Activated CD4-positive, alpha-beta T cell treated with anti-CD3 and anti-CD28 coated beads, Interleukin-10, Interleukin-2, amounts not matched to agents 100 ng/mL and 50 ng/mL, durations not matched to agents 16 hours and 8 hours (primary cell): ENCODE data around the gene SLC7A14.

Source experiments
- DNase-seq: peaks from one replicate; pipeline ENCODE4 v3.0.0-alpha.2; 2020

The SLC7A14 gene

GRCh38 chr3:170467007-170467406, 118.9 kb downstream of the SLC7A14 start:
- no peak for DNase-seq

DNA sequence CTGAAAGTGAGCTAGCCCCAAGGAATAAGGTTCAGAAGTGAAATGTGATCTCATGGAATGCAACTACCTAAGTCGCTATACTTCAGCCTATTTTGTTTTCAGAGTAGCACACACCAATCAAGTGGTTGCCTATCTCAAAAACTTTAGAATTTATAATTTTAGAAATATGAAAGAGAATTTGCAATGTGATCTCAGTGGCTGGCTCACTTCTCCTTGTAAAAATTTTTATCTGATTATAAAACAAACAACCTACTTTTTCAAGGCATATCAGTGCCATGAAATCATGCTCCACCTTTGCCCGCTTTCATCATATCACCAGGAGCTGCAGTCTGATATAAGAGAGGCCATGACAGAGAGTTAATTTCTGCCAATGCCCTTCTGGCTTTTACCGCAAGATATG, 119.9 kb downstream of the SLC7A14 start:
- DNase-seq = no peak

- no peak for DNase-seq
These were observed 122.9 kb downstream of the SLC7A14 start for GRCh38 chr3:170463011-170463410.

DNA sequence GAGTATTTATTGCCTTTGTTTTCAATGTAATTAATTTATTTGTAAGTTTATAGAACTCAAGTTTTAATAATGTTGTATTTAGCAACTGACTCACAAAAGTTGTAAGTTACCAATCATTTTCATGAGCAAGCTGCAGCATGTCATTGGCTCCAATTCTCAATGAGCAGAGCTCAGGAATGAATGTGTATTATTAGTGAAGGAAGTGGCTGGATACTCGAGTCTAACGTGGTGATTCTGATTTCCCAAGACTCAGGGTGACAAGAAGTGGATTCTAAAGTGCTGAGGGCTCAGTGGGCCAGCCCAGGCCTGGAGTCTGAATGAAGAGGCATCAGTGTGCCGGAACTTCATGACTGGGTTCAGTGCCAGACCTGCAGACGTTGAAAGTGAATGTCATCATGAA, 127.6 kb downstream of the SLC7A14 start:
- DNase-seq = no peak

DNA sequence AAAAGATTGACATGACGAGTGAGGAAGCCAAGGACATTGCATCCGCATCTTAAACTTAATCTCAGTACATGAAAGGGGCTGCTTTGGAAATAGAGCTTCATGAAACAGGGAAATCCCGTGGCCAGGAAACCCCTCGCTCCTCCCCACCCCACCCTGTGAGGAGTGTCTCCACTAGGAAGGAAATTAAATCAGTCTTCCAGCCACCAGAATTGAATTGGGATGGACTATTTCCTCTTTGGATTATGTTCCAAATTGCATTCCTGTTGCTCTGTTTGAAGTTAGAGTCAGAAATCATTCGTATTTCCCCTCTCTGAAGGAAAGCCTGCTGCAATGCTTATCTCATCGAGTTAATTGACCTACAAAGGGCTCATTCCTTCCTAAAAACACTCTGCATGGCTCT, 131.4 kb downstream of the SLC7A14 start:
- DNase-seq = no peak

DNA sequence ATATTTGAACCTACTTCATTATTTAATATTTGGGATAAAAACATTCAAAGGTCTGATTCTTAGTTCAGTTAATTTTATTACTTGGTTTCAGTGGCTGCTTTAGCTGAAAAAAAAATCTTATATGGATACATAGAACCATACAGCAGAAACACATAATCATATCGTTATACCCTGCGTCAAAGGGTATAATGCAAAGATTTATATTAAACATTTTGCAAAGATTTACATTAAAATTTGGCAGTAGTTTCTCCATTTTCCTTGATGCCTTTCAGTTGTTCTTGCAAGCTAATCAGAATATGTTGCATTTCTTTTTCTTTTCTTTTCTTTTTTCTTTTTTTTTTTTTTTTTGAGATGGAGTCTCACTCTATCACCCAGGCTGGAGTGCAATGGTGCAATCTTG, 135.8 kb downstream of the SLC7A14 start:
- no peak for DNase-seq

- no peak for DNase-seq
These were observed 137.3 kb downstream of the SLC7A14 start for GRCh38 chr3:170448584-170448983.

DNA sequence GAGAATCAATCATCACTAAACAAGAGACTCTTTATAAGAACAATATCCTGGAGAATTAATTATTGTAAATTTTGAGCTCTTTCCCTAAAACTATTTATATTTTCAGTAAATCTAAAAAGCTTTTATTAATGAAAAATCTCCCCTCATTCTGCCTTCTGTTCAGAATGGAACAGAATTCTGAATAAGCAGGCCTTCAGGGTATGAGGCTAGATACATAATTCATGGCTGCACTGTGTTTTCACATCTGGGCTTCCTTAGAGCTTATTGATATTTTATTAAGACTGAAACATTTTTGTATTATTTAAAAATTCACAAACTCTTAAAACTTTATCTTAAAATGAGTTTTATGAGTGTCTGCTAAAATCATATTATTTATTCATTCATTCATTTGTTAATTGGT, 142.4 kb downstream of the SLC7A14 start:
- DNase-seq = no peak

DNA sequence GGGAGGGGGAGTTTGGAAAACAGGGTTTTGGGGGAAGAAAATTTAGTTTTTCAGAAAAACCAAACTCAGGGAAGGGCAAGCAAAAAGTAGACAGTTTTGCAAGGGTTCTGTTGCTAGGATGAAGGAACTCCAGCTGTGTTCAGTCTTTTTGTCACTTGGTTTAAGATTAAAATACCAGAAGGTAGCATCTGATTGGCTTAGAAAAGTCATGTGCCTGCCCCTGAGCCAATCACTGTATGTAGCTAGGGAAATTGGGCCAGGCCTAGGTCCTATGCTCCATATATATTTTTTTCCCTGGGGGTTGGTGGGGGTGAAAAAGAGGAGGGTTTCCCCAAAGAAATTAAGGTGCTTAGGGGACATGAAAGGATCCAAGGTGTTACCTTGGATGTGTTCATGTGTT, 142.9 kb downstream of the SLC7A14 start:
- DNase-seq = no peak

DNA sequence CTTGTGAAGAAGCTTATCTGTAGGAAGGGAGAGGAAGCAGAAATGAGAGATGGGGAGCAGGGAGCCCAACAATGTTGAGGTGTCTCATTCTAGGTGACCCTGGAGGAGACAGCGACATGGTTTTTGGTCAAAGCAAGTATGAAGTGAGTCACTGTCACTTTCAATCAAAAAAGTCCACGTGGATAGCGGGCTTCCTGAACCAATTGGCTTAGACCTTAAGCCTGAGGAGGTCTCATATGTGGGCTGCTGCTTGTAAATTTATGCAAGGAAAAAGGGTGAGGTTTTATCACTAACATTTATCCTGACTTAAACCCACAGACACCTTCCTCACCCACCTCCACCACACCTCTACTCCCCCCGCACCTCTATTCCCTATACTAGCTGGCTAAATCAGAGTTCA, 144.5 kb downstream of the SLC7A14 start:
- no peak for DNase-seq

DNA sequence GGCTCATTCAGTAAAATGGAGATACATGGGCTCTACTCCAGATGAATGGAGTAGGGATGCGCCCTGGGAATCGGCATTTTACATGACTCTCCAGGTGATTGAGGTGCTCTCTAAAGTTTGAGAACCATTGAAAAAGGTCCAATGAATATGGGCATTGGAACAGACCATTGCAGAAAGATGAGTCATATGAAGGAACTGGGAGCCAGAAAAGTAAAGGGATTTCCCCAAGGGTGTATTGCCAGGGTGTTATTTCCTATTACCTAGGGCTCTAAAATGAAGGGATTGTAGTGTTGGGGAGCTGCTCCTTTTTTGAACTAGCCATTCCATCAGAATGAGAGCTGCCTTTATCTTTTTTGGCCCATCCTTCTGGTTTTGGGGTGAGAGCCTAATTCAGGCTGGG, 145.5 kb downstream of the SLC7A14 start:
- DNase-seq = no peak

GRCh38 chr3:170438836-170439235, 147.0 kb downstream of the SLC7A14 start:
- DNase-seq = no peak

GRCh38 chr3:170437696-170438407, 148.0 kb downstream of the SLC7A14 start:
- DNase-seq = no peak

GRCh38 chr3:170437176-170437575, 148.7 kb downstream of the SLC7A14 start:
- DNase-seq = no peak

DNA sequence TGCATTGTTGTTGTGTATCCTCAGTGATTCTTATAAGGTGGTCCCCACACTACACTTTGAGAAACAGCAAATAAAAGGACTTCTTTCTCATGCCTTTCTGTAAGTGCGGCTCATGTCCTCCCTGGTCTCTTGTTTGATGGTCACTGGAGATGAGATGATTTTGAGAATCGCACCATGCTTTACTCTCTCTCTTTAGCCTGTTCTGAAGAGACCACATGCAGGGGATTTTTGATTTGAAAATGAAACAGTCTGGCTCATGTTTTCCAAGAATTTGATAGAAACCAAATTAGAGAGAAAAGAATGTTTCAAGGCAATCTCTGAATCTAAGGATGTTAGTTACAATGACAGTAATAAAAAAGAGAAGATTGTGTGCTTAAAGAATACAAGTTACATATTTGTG, 149.2 kb downstream of the SLC7A14 start:
- DNase-seq = no peak

- DNase-seq = no peak
These were observed 153.5 kb downstream of the SLC7A14 start for GRCh38 chr3:170432416-170432815.

DNA sequence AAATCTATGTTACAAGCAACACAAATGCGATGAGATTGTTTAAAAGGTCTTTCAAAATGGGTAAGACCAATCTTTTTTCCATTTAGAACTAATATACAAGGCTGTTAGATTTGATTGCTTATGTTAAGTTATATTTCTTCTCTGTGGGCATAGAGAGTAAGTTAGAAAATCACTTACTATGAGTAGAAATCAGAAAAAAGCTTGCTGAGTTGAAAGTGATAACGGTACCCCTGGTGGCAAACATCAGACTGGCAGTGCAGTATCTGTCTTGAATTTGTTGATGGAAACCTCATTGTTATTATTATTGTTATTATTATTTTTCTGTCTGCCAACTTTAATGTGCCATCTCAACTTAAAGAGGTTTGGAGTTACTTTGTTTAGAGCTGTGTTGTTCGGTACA, 154.8 kb downstream of the SLC7A14 start:
- no peak for DNase-seq

DNA sequence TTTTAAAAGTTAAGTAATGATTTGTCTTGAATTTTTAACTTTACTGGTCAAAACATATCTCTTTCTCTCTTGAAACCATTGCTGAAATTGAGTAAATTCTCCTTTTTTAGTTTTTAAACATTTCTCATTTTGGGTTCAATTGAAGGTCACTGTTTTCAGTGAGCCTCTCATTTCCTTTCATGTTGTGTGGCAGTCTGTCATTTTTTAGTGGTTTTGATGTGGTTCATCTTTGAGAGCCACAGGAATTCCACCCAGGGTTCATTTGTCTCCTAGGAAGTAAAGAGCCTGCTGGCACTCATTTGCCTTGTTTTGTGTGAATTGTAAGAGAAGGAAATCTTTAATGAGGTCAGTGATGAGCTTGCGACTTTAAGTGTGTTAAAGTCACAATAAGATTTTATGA, 156.8 kb downstream of the SLC7A14 start:
- no peak for DNase-seq

DNA sequence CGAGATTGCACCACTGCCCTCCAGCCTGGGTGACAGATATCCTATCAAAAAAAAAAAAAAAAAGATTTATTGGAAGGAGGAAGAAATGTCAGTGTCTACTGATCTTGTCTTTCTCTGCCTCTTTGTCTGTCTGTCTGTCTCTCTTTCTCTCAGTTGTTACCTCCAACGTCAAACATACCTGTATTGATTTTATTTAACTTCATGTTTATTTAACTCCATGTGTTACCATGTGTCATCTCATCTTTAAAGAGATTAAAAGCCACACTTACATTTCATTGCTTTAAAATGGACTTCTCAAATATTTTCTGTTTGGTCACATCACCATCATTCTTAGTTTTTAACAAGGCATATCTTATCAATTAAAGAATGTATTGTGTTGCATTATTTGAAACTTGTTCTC, 157.8 kb downstream of the SLC7A14 start:
- DNase-seq = no peak

DNA sequence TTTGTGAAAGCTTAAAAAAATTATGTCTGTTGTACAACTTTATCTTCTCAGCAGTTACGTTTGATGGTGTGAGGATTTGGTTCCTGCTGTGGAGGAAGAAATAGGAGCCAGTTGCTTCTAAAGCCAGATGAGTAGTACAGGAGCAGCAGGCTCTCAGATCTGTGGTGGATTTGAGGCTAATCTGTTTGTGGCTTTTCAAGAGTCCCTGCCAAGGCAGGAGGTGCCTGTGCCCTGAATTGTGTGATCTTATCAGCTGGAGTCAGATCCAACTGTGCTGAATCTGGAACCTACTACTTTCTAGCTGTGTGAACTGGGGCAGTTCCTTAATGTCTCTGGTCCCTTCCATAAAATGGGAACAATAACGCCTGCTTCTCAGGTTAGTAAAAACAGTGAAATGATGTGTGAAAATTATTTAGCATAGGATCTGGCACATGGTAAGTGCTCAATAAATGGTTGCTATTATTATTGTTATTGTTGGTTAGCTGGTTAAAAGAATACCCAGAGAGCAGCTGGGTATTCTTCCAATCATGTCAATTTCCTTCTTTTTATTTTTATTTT, 159.6 kb downstream of the SLC7A14 start:
- no peak for DNase-seq

- DNase-seq = no peak
These were observed 160.2 kb downstream of the SLC7A14 start for GRCh38 chr3:170425491-170426239.

DNA sequence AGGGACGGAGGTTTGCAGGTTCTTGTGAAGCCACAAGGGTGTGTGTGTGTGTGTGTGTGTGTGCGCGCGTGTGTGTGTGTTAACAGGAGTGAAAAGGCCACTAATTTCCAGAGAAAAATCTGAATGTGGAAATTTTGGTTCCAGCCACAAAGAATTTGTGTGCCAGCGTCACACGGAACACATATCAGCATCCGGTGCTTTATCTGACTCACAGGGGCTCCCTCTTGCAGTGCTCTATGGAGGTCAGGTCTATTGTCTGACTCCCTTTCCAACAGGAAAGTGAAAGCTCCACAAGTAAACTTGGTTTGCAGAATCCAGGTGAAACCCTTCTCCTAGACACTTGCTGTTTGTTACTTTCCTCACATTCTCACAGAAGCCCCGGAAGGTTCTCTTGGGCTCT, 161.0 kb downstream of the SLC7A14 start:
- no peak for DNase-seq

- DNase-seq = no peak
These were observed 162.8 kb downstream of the SLC7A14 start for GRCh38 chr3:170423001-170423615.

- no peak for DNase-seq
These were observed 164.1 kb downstream of the SLC7A14 start for GRCh38 chr3:170421758-170422157.
